ENCODE data around the gene TMEM52B. TPM values are rescaled to one million over a fixed set of nuclear protein-coding genes. Genes with fewer than 3 reads are reported as not detected.
A peak's percentile ranks its signal among the peaks of the same experiment; 100 is the strongest.

TMEM52B gene
- total and polyA plus RNA-seq, 2 of the 13 experiments (the other 11 are each of a cell fraction or from before 2014, with no cell fraction given): not detected

GRCh38 chr12:10211940-10212738 lies 33.3 kb downstream of the TMEM52B start (continued):
- TF ChIP-seq, protein P1, sequence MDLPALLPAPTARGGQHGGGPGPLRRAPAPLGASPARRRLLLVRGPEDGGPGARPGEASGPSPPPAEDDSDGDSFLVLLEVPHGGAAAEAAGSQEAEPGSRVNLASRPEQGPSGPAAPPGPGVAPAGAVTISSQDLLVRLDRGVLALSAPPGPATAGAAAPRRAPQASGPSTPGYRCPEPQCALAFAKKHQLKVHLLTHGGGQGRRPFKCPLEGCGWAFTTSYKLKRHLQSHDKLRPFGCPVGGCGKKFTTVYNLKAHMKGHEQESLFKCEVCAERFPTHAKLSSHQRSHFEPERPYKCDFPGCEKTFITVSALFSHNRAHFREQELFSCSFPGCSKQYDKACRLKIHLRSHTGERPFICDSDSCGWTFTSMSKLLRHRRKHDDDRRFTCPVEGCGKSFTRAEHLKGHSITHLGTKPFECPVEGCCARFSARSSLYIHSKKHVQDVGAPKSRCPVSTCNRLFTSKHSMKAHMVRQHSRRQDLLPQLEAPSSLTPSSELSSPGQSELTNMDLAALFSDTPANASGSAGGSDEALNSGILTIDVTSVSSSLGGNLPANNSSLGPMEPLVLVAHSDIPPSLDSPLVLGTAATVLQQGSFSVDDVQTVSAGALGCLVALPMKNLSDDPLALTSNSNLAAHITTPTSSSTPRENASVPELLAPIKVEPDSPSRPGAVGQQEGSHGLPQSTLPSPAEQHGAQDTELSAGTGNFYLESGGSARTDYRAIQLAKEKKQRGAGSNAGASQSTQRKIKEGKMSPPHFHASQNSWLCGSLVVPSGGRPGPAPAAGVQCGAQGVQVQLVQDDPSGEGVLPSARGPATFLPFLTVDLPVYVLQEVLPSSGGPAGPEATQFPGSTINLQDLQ (CRISPR knock-in tag; IDR thresholded peaks at IDR 0.05): no peak
- TF ChIP-seq HIC2 (CRISPR knock-in tag; IDR thresholded peaks at IDR 0.05; ENCODE audit: low read depth) (no peak), PRDM15 (CRISPR knock-in tag; IDR thresholded peaks at IDR 0.05) (no peak), IRX3 (CRISPR knock-in tag; IDR thresholded peaks at IDR 0.05; ENCODE audit: borderline replicate concordance, low read depth) (no peak), CAMTA2 (CRISPR knock-in tag; IDR thresholded peaks at IDR 0.05; ENCODE audit: borderline replicate concordance) (no peak), KAT2B (IDR thresholded peaks at IDR 0.05; ENCODE audit: borderline replicate concordance, low read depth, low read length) (no peak), TCF7L2 (IDR thresholded peaks at IDR 0.05; ENCODE audit: low read depth, low read length) (no peak), KLF11 (CRISPR knock-in tag; IDR thresholded peaks at IDR 0.05) (0 out of 2 replicates have a peak, but pooled peaks have one; percentile 22), KLF15 (CRISPR knock-in tag; IDR thresholded peaks at IDR 0.05; ENCODE audit: borderline replicate concordance) (no peak), ZNF354B (CRISPR knock-in tag; IDR thresholded peaks at IDR 0.05) (no peak)
- TF ChIP-seq, protein P2, sequence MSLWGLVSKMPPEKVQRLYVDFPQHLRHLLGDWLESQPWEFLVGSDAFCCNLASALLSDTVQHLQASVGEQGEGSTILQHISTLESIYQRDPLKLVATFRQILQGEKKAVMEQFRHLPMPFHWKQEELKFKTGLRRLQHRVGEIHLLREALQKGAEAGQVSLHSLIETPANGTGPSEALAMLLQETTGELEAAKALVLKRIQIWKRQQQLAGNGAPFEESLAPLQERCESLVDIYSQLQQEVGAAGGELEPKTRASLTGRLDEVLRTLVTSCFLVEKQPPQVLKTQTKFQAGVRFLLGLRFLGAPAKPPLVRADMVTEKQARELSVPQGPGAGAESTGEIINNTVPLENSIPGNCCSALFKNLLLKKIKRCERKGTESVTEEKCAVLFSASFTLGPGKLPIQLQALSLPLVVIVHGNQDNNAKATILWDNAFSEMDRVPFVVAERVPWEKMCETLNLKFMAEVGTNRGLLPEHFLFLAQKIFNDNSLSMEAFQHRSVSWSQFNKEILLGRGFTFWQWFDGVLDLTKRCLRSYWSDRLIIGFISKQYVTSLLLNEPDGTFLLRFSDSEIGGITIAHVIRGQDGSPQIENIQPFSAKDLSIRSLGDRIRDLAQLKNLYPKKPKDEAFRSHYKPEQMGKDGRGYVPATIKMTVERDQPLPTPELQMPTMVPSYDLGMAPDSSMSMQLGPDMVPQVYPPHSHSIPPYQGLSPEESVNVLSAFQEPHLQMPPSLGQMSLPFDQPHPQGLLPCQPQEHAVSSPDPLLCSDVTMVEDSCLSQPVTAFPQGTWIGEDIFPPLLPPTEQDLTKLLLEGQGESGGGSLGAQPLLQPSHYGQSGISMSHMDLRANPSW (CRISPR knock-in tag; IDR thresholded peaks at IDR 0.05; ENCODE audit: borderline replicate concordance): no peak

Measured in HepG2 (cell line).